ENCODE results near the gene IRF1. TPM values are rescaled to one million over a fixed set of nuclear protein-coding genes. Genes with fewer than 3 reads are reported as not detected.

IRF1 gene
- total RNA-seq, 1 experiment from 2014 or later: 48.9 TPM

DNA sequence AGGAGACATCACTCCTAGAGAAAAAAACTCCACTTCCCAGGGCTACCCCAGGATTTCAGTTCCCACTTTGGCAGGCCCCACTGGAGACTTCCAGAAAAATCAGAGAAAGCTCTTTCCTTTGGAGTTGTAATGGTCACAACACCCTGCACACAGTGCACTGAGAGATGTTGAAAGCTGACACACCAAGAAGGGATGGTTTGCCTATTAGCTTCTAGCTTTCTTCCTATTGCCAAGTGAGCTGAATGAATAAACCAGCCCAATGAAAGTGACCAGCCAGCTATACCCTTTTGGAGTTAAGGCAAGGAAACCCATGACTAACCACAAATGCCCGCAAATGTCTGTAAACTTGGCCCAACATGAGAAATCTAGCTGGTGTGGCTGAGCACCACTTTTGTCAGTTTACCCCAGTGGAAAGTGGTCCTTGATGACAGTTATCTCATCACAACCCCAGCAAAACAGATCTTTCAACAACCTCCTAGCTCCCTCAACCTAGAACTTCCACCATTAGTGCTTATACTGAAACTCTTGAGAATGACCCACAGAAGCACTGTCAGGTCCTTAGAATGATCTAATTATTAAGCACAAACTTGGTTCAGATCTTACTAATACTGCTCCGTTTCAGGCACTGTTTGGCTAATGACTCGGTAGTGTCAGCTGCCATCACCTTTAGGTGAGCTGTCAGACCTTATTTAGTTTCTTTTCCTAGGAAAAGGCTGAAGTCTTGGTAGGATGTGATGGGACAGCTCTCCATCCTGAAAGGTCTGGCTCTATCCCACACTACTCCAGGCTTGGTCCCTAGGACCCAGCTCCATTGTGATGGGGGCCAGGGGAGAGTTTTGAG, 11.2 kb downstream of the IRF1 start:
- Histone ChIP-seq H3K27me3 (ENCODE audit: control insufficient read depth, insufficient read depth, low read length) (no peaks in the 10 kb centered on the region), H3K9me3 (ENCODE audit: control insufficient read depth, insufficient read depth, low read depth, low read length) (no peaks in the 10 kb centered on the region), H3K4me1 (ENCODE audit: control insufficient read depth, insufficient read depth, low read length) (peaks cover 9% of the 10 kb centered on the region; the same call in 1 of the 2 replicates), H3K36me3 (ENCODE audit: control insufficient read depth, insufficient read depth, low read length) (peaks cover 6% of the 10 kb centered on the region), H3K4me3 (ENCODE audit: low read depth in 2 of 2, low read length in 2 of 2) (no peak overlapping the region), H3K27ac (ENCODE audit: low read length) (no peak overlapping the region; the same call in 1 of the 2 replicates)
- in situ Hi-C loops (cut with HindIII; ENCODE audit: low pct_unique_long_range_greater_than_20kb, low sequenced_read_pairs) (loop anchor here (25.0 kb wide), 1 partner anchor 92 kb away; no protein-coding TSS in a partner anchor), intact Hi-C loops (cut with micrococcal nuclease; ENCODE audit: unreplicated experiment) (no loop called here)
- no peak for DNase-seq (ENCODE audit: low read depth, low spot score)
- no peak for ATAC-seq
- ChIA-PET CTCF (interaction anchor here (0.5 to 1.5 kb wide), 2 partner anchors 48 to 629 kb away, joined by 3 to 4 read pairs; no protein-coding TSS in a partner anchor), POLR2A (interaction anchor here (0.9 kb wide), 1 partner anchor 25 kb away, joined by 3 read pairs; no protein-coding TSS in a partner anchor)
- BruUV-seq (replicated peaks): no TSS peak
- no peak for TF ChIP-seq TCF7L2 (IDR thresholded peaks at IDR 0.05; ENCODE audit: low read depth, low read length)
- TF ChIP-seq POLR2AphosphoS5 (IDR thresholded peaks at IDR 0.05; ENCODE audit: low read depth, low read length): no peak; the same call in 1 of the 2 replicates
- TF ChIP-seq, protein P1, sequence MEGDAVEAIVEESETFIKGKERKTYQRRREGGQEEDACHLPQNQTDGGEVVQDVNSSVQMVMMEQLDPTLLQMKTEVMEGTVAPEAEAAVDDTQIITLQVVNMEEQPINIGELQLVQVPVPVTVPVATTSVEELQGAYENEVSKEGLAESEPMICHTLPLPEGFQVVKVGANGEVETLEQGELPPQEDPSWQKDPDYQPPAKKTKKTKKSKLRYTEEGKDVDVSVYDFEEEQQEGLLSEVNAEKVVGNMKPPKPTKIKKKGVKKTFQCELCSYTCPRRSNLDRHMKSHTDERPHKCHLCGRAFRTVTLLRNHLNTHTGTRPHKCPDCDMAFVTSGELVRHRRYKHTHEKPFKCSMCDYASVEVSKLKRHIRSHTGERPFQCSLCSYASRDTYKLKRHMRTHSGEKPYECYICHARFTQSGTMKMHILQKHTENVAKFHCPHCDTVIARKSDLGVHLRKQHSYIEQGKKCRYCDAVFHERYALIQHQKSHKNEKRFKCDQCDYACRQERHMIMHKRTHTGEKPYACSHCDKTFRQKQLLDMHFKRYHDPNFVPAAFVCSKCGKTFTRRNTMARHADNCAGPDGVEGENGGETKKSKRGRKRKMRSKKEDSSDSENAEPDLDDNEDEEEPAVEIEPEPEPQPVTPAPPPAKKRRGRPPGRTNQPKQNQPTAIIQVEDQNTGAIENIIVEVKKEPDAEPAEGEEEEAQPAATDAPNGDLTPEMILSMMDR (IDR thresholded peaks at IDR 0.05): no peak
- TF ChIP-seq SIN3A (IDR thresholded peaks at IDR 0.05; ENCODE audit: borderline replicate concordance, insufficient read depth, low read depth, low read length): no peak
- no peak for TF ChIP-seq REST (IDR thresholded peaks at IDR 0.05; ENCODE audit: insufficient read depth in 1 of 2, low read depth in 2 of 2, low read length in 1 of 2)

GRCh38 chr5:132478366-132478871, 12.2 kb downstream of the IRF1 start:
- no TSS peak for BruUV-seq (replicated peaks)
- H3K4me1 ChIP-seq (ENCODE audit: control insufficient read depth, insufficient read depth, low read length): peaks cover 9% of the 10 kb centered on the region; the same call in 1 of the 2 replicates
- no peaks in the 10 kb centered on the region for H3K9me3 ChIP-seq (ENCODE audit: control insufficient read depth, insufficient read depth, low read depth, low read length)
- peaks cover 3% of the 10 kb centered on the region for H3K36me3 ChIP-seq (ENCODE audit: control insufficient read depth, insufficient read depth, low read length)
- in situ Hi-C loops (cut with HindIII; ENCODE audit: low pct_unique_long_range_greater_than_20kb, low sequenced_read_pairs): loop anchor here (25.0 kb wide), 1 partner anchor 91 kb away; no protein-coding TSS in a partner anchor
- no peak overlapping the region for H3K27ac ChIP-seq (ENCODE audit: low read length)
- ATAC-seq: no peak
- POLR2A ChIA-PET: no interaction called here
- no peaks in the 10 kb centered on the region for H3K27me3 ChIP-seq (ENCODE audit: control insufficient read depth, insufficient read depth, low read length)
- CTCF ChIA-PET: interaction anchor here (0.8 kb wide), 1 partner anchor 64 kb away, joined by 3 read pairs; no protein-coding TSS in a partner anchor
- H3K4me3 ChIP-seq (ENCODE audit: low read depth in 2 of 2, low read length in 2 of 2): no peak overlapping the region
- TF ChIP-seq SIN3A (IDR thresholded peaks at IDR 0.05; ENCODE audit: borderline replicate concordance, insufficient read depth, low read depth, low read length): no peak
- TF ChIP-seq POLR2AphosphoS5 (IDR thresholded peaks at IDR 0.05; ENCODE audit: low read depth, low read length): no peak
- TF ChIP-seq, protein P1 (IDR thresholded peaks at IDR 0.05): no peak
- no peak for TF ChIP-seq REST (IDR thresholded peaks at IDR 0.05; ENCODE audit: insufficient read depth in 1 of 2, low read depth in 2 of 2, low read length in 1 of 2)
- TF ChIP-seq TCF7L2 (IDR thresholded peaks at IDR 0.05; ENCODE audit: low read depth, low read length): no peak
- intact Hi-C loops (cut with micrococcal nuclease; ENCODE audit: unreplicated experiment): loop anchor here (1.0 kb wide), 1 partner anchor 46 kb away; no protein-coding TSS in a partner anchor
- no peak for DNase-seq (ENCODE audit: low read depth, low spot score)
